A673 (cell line): ENCODE results near the gene RGPD3. TPM values are rescaled to one million over a fixed set of nuclear protein-coding genes. Genes with fewer than 3 reads are reported as not detected.

Source experiments
- BruUV-seq: library from RNA; stranded (reverse); fragments of 400-500 nt; replicated peaks from 2 replicates; lab custom pipeline; 2021; lab: Mats Ljungman, UMichigan
- CTCF ChIA-PET: fragments of 300-600 bp; sonication (Branson Sonifier 250); formaldehyde crosslinking; loops from one replicate; lab custom pipeline; 2022; ENCODE audit warnings: antibody characterized with exemption; lab: Charles Lee
- POLR2A ChIA-PET: fragments of 300-600 bp; sonication (Branson Sonifier 250); formaldehyde crosslinking; loops from one replicate; lab custom pipeline; 2022; ENCODE audit warnings: antibody characterized with exemption; ENCODE audit not compliant: low non-redundant PET; lab: Charles Lee
- DNase-seq: peaks from one replicate; pipeline ENCODE4 v3.0.0-alpha.2; 2015; ENCODE audit warnings: low spot score
- H3K27ac ChIP-seq: fragments of 200-600 bp; sonication (generic); 2 replicates; pipeline ENCODE4 v1.5.1; 2016; ENCODE audit warnings: mixed run types, low read depth, mild to moderate bottlenecking, mixed read lengths, antibody characterized with exemption, low read length; ENCODE audit not compliant: poor library complexity, severe bottlenecking
- H3K27me3 ChIP-seq: fragments of 200-600 bp; sonication (generic); replicated peaks from 2 replicates; pipeline ENCODE4 v1.6.1; 2017; ENCODE audit warnings: mixed run types, low read depth, mild to moderate bottlenecking, mixed read lengths, antibody characterized with exemption, low read length; ENCODE audit not compliant: insufficient read depth, poor library complexity
- H3K36me3 ChIP-seq: fragments of 200-600 bp; sonication (generic); 2 replicates; pipeline ENCODE4 v1.6.1; 2016; ENCODE audit warnings: mixed run types, mild to moderate bottlenecking, mixed read lengths, antibody characterized with exemption, low read length; ENCODE audit not compliant: insufficient read depth, poor library complexity, severe bottlenecking
- H3K4me1 ChIP-seq: fragments of 200-600 bp; sonication (generic); 2 replicates; pipeline ENCODE4 v1.6.1; 2017; ENCODE audit warnings: mixed run types, mild to moderate bottlenecking, mixed read lengths, antibody characterized with exemption, low read length; ENCODE audit not compliant: insufficient read depth, poor library complexity, severe bottlenecking
- H3K4me3 ChIP-seq: fragments of 200-600 bp; sonication (generic); 2 replicates; pipeline ENCODE4 v1.5.1; 2016; ENCODE audit warnings: low read depth, mixed run types, mild to moderate bottlenecking, mixed read lengths, low read length; ENCODE audit not compliant: poor library complexity, severe bottlenecking
- H3K9me3 ChIP-seq: fragments of 200-600 bp; sonication (generic); 2 replicates; pipeline ENCODE4 v1.6.1; 2016; ENCODE audit warnings: mixed run types, low read depth, mild to moderate bottlenecking, mixed read lengths, antibody characterized with exemption, low read length; ENCODE audit not compliant: poor library complexity, severe bottlenecking
- EZH2 ChIP-seq: fragments of 200-600 bp; sonication (generic); IDR thresholded peaks from 2 replicates; pipeline ENCODE4 v1.6.1; 2017; ENCODE audit warnings: borderline replicate concordance, low read depth, mild to moderate bottlenecking, mixed read lengths, antibody characterized with exemption, low read length; ENCODE audit not compliant: poor library complexity, severe bottlenecking
- intact Hi-C: fragments of 100-400 bp; cut with micrococcal nuclease; formaldehyde crosslinking; loops from one replicate; pipeline ENCODE4 v1.10.0; 2022; ENCODE audit not compliant: unreplicated experiment
- total RNA-seq: library from RNA; stranded (reverse); gene quantifications from 2 replicates; pipeline ENCODE4 v1.2.3, GENCODE V29; 2021
- TF ChIP-seq, protein P1 (sequence below): fragments of 300-800, 200-600 bp; sonication (generic); conservative IDR thresholded peaks from 2 replicates; pipeline ENCODE4 v1.5.1; 2017; ENCODE audit warnings: low read depth, mild to moderate bottlenecking, antibody characterized with exemption, low read length, moderate library complexity, mixed read lengths

The RGPD3 gene
- total RNA-seq, 1 experiment from 2014 or later: 0.30 TPM

DNA sequence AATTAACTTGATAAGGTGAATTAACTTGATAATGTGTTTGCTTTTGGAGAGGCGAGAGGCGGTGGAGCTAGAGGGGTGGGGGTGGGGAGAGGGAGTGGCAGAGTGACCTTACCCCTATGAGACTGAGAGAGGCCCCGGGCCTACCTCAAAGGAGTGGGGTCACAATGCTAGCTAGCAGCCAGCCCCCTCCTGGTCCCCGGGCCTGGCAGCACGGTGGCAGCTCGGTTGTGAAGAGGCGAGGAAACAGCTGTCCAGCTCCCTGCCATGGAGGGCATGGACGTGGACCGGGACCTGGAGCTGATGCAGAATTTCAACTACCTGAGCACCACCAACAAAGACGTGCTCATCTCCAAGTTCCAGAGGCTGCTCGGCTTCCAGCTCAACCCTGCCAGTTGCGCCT is 123.9 kb downstream of the RGPD3 start:
- POLR2A ChIA-PET: no interaction called here
- DNase-seq: no peak
- BruUV-seq: no TSS peak
- TF ChIP-seq, protein P1, sequence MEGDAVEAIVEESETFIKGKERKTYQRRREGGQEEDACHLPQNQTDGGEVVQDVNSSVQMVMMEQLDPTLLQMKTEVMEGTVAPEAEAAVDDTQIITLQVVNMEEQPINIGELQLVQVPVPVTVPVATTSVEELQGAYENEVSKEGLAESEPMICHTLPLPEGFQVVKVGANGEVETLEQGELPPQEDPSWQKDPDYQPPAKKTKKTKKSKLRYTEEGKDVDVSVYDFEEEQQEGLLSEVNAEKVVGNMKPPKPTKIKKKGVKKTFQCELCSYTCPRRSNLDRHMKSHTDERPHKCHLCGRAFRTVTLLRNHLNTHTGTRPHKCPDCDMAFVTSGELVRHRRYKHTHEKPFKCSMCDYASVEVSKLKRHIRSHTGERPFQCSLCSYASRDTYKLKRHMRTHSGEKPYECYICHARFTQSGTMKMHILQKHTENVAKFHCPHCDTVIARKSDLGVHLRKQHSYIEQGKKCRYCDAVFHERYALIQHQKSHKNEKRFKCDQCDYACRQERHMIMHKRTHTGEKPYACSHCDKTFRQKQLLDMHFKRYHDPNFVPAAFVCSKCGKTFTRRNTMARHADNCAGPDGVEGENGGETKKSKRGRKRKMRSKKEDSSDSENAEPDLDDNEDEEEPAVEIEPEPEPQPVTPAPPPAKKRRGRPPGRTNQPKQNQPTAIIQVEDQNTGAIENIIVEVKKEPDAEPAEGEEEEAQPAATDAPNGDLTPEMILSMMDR: no peak
- no peak for TF ChIP-seq EZH2
- peaks cover 9% of the 10 kb centered on the region for H3K4me1 ChIP-seq
- no peak overlapping the region for H3K4me3 ChIP-seq
- no peaks in the 10 kb centered on the region for H3K27me3 ChIP-seq
- intact Hi-C loops: no loop called here
- H3K36me3 ChIP-seq: no peaks in the 10 kb centered on the region
- H3K27ac ChIP-seq: no peak overlapping the region
- CTCF ChIA-PET: no interaction called here
- H3K9me3 ChIP-seq: no peaks in the 10 kb centered on the region

DNA sequence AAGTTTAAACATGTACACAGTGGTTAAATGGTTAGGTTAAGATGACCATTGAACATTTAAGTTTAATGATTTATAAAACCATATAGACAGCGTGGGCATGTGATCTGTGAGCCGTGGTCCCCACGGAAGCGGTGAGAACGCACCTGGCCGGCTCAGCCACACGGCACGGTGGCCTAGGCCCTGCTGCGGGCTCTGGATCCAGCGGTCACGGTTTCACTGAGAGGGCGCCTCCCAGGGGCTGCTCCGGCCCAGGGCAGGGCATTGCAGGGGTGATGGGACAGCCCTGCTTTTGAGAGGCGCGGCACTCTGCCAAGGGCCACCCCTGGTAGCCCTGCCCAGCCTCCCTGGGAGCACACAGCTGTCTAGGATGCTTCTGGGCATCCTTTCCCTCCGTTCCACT is 124.9 kb downstream of the RGPD3 start:
- Histone ChIP-seq H3K4me1 (peaks cover 15% of the 10 kb centered on the region), H3K4me3 (no peak overlapping the region), H3K36me3 (no peaks in the 10 kb centered on the region), H3K27me3 (no peaks in the 10 kb centered on the region), H3K9me3 (no peaks in the 10 kb centered on the region), H3K27ac (no peak overlapping the region)
- TF ChIP-seq EZH2: no peak
- TF ChIP-seq, protein P1: no peak
- ChIA-PET CTCF (no interaction called here), POLR2A (no interaction called here)
- intact Hi-C loops: no loop called here
- no peak for DNase-seq
- no TSS peak for BruUV-seq

DNA sequence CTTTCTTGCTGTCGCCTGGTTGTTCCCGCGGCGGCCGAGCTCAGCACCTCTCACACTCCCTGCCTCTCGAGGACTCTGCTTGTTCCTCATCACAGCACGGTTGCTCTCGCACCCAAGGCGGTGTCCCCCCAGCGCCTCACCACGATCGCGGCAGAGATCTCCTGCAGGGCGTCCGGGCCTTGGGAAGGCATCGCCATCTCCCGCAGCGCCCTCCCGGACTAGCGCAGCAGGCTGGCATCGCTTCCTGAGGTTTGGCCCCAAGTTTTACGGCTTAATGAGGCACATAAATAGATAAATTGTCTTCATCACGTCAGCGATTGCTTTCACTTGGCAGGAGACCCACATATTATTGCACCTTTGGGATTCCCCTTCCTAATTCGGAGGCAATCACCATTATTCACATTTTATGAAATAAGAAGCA is 125.4 kb downstream of the RGPD3 start:
- peaks cover 15% of the 10 kb centered on the region for H3K4me1 ChIP-seq
- no peak for TF ChIP-seq EZH2
- TF ChIP-seq, protein P1: no peak
- no peaks in the 10 kb centered on the region for H3K27me3 ChIP-seq
- CTCF ChIA-PET: no interaction called here
- intact Hi-C loops: no loop called here
- no peak overlapping the region for H3K27ac ChIP-seq
- H3K36me3 ChIP-seq: no peaks in the 10 kb centered on the region
- peak; percentile 57 for DNase-seq
- no TSS peak for BruUV-seq
- no peaks in the 10 kb centered on the region for H3K9me3 ChIP-seq
- POLR2A ChIA-PET: no interaction called here
- no peak overlapping the region for H3K4me3 ChIP-seq
